Smooth muscle cell of the brain vasculature (primary cell): Measurements from ENCODE around the gene ARHGEF17.
A peak's percentile ranks its signal among the peaks of the same experiment; 100 is the strongest.

Source experiments
- DNase-seq: peaks from one replicate; pipeline ENCODE4 v3.0.0-alpha.2; 2012; ENCODE audit warnings: low read depth, low spot score

The ARHGEF17 gene

GRCh38 chr11:73393479-73394415, 85.7 kb downstream of the ARHGEF17 start:
- DNase-seq: peak; percentile 57

- no peak for DNase-seq
Measured at GRCh38 chr11:73394416-73395296, 86.6 kb downstream of the ARHGEF17 start.

DNA sequence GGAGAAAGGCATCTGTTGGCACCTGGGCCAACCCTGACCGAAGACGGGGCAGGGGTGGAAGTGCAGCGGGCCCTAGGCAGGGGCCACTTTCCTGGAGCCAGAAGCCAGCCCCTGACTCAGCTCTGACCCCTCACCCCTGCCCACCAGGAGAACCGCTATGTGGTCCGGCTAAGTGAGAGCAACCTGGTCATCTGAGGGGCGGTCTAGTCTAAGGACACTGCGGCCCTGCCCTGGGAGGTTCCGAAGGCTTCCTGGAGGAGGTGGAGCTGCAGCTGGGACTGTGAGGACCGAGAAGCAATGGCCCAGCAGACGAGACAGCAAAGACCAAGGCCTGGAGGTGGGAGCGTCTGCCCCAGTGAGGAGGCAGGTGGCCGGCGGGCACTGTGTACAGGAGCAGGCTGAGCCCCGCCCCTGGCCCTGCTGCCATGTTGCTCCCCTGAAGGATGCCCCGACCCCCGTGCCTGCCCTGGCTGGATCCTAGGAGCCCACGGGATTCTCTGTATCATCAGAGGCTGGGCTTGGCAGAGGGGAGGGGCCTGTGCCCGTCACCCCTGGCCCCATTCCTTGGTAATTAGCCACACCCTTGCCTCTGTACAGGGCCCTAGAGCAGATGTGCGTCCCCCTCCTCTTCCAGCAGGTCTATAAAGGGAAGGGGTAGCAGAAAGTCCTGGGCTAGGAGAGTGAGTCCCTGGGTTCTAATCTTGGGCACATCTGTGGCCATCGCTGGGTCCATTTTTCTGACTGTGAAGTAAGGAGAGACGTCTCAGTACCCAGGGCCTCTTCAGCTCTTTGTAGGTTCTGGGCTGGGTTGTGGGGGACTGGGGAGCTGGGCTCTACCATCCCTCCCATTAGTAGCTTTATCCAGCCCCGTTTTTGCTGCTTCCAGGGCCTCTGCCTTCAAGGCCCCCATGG, 87.5 kb downstream of the ARHGEF17 start:
- DNase-seq: no peak

DNA sequence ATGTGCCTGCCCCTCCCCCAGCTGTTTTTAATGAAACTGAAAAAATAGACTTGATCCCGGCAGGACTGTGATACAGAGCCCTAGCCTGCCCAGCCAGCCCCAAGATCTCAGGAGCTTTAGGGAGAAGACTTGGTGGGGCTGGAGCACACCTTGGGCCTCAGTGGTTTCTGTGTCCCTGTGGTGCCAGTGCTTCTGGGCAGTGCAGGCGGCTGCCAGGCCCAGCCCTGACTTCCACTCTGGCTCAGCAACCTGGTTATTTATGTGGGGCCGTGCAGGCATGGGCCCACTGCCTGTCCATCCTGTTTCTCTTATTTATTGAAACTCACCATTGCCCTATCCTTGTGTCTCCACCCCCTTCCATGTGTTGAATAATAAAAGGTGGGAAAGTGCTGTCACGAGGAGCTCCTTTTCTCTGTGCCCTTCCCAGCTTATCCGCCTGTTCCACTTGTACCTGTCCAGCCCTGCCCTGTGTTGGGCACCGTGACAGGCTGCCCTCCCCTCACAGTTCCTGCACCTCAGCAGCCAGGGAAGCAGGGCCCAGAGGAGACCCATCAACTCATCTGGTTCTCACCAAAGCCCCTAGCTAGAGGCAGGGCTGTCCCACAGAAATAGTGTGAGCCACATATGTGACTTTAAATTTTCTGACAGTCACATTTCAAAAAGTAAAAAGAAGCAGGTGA, 88.3 kb downstream of the ARHGEF17 start:
- DNase-seq: no peak

DNA sequence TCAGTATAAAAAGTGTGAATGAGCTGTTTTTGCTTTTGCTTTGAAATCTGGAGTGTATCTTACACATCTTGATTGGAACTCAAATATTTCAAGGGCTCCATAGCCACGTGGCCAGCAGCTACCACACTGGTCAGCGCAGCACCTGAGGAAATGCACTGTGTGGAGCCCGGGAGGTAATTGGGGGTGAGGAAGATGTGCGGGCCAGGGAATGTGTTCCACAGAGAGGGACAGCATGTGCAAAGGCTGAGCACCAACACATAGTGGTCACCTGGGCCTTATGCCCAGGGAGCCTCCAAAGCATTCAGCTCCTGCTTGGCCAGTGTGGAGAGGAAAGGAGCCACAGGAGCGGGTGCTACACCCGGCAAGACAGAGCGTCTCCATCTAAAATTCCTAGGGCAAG, 88.9 kb downstream of the ARHGEF17 start:
- no peak for DNase-seq

GRCh38 chr11:73397468-73398131, 89.5 kb downstream of the ARHGEF17 start:
- no peak for DNase-seq

DNA sequence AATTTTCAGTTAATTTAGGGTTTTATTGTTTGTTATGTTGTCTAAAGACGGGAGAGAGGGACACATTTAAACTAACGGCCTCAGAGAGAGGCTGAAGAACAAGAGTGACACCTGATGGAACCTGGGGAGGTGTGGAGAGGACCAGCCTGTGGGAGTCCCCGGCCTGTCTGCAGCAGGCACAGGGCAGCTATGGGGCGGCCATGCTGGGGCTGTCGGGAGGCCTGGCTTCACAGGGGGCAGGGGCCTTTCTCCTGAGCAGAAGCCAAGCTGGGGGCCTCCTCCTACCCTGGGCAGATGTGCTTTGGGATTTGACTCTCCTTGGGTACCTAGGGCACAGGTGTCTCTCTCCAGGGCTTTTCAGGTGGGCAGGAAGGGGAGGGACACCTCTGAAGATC, 90.1 kb downstream of the ARHGEF17 start:
- no peak for DNase-seq

- no peak for DNase-seq
Measured at GRCh38 chr11:73398721-73399120, 90.6 kb downstream of the ARHGEF17 start.

DNA sequence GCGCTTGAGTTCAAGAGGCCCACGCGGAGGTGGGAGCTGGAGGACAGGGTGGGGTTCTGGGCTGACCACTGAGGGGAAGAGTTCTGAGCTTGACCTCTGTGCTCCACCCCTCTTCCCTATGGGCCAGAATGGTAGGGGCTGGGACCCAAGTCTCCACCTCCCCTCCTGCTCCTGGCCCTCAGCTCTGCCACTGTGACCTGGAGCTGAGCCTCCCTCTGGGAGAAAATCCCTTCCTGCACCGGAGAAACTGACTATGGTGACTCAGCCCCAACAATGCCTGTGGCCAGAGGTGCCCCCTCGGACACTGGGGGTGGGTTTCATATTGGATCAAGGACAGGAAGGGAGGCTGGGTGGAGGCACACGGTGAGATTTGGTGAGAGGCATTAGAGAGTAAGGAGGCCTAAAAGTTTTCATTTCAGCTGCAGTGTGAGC, 91.1 kb downstream of the ARHGEF17 start:
- no peak for DNase-seq

- no peak for DNase-seq
Measured at GRCh38 chr11:73399636-73400035, 91.6 kb downstream of the ARHGEF17 start.

DNA sequence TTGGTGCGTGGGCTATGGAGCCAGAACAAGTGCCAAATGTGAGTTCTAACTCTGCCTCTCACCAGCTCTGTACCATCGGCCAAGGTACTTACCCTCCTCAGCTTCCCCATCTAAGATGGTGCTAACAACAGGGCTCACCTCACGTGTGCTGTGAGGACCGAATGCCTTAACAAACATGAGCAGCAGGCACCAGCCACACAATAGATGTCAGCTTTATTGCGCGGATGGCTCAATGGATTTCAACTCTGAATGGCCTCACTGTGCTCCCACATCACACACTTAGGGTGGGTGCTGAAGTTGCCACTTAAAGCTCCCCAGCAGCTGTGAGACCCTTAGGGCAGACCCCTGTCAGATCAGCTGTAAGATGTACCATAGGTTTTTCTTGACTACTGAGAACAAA, 92.2 kb downstream of the ARHGEF17 start:
- no peak for DNase-seq

DNA sequence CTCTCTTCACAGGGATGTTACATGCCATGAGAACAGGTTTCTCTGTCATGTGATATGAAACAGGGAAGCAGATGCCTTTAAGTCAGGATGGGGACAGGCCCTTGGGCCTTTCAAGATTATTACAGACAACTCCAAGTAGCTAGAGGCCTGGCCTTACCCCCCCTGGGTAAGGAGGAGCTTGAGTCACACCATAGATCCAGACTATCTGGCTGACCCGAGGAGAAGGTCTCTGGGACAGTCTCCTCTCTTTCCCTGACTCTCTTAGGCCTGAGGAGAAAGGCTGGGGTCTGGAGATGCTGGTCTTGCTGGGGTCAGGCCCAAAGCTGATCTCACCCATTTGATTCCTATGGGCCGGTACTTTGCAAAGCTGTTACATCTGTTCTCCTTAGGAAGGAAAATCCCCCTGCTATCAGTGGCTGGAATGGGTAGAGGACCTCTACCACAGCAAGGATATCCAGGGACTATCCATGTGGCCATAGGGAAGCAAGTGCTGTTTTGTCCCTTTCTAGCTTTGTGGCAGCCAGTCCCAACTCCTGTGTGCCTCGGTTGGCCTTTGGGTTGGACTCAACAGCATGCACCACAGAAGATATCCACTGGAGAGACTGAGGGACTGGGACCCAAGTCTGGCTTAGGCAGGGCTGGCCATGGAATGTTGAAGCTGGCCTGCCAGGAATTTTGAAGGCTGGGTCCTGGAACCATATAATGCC, 93.3 kb downstream of the ARHGEF17 start:
- no peak for DNase-seq

DNA sequence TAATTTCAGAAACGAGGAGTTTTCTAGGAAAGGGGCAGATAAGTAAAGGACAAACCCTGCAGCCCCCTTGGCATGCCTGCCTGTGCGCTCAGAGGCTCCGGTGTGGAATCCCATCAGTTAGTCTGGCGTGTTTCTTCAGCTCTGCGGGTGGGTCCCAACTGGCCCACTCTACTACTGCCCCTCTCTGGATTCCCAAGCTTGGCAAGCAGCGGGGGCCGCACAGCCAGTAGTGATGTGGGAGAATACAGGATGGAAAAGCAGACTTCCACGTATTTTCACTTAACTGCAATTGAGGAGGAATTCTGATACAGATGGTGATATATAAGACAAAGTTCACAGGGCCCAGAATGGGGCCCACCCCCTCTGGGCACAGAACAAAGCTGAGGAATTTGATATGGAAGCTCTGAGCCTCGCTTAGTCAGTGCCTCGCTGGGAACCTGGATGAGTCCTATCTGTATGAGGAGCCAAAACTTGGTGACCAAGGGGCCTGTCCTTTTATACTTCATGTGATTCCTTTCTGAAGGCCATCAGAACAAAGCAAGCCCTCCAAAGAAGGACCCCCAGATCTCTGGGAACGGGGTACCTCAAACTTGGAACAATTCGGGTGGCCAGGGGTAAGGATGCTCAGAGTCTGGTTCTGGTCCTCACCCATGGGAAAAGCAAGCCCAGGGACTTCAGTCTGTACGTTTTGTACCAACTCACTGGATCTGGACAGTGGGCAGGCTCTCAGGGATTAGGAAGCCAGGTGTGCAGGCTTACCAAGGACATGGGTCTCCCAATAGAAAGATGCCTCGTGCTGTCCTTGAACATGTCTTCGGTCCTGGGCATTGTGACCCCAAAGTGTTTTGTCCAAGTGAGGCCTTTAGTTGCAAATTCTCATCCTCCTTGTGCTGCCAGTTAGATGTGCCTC, 94.1 kb downstream of the ARHGEF17 start:
- DNase-seq: no peak

GRCh38 chr11:73402834-73403185, 94.7 kb downstream of the ARHGEF17 start:
- no peak for DNase-seq

GRCh38 chr11:73403541-73403940, 95.5 kb downstream of the ARHGEF17 start:
- no peak for DNase-seq

DNA sequence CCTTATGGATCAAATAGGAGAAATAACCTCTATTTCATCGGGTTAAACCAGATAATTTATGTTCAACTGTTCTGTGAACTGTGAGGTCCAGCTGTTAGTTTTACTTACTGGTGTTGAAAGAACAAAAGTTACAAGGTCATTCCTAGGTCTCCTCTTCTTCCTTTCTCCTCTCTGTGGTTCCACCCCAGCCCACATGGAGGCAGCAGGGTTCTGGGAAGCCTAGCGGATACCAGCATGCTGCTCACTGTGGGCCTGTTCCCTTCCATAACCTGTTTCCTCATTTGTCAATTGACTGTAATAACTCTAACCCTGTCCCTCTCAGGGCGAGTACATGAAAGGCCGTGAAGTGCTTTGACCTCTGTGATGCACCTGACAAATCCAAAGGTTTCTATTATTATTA, 96.0 kb downstream of the ARHGEF17 start:
- DNase-seq: no peak

GRCh38 chr11:73404506-73405145, 96.5 kb downstream of the ARHGEF17 start:
- DNase-seq: no peak

- DNase-seq: no peak
Measured at GRCh38 chr11:73405146-73405510, 97.1 kb downstream of the ARHGEF17 start.
